WTC11 (cell line): ENCODE data around the gene FGFBP1. TPM values are rescaled to one million over a fixed set of nuclear protein-coding genes. Genes with fewer than 3 reads are reported as not detected.

Experiments
- ATAC-seq: fragments of 200-7000 bp; cut with Tn5 transposase; 2 replicates; pipeline ENCODE4 v1.10.0; 2021; ENCODE audit warnings: mild to moderate bottlenecking, moderate library complexity
- CTCF ChIA-PET: fragments of 300-600 bp; sonication (Branson Sonifier 250); formaldehyde crosslinking; loops from one replicate; lab custom pipeline; 2021; ENCODE audit warnings: antibody characterized with exemption; lab: Charles Lee
- POLR2A ChIA-PET: fragments of 350-600 bp; sonication (Branson Sonifier 250); formaldehyde crosslinking; loops from one replicate; lab custom pipeline; 2021; ENCODE audit warnings: antibody characterized with exemption; lab: Charles Lee
- DNase-seq: peaks from one replicate; pipeline ENCODE4 v3.0.0; 2021; ENCODE audit warnings: low spot score
- H3K27ac Mint-ChIP-seq: 2 replicates; pipeline ENCODE4 v1.8.0; 2021; ENCODE audit warnings: mixed read lengths
- H3K27me3 Mint-ChIP-seq: 2 replicates; pipeline ENCODE4 v1.8.0; 2021; ENCODE audit warnings: low read depth, mild to moderate bottlenecking, moderate library complexity, mixed read lengths
- H3K36me3 Mint-ChIP-seq: 2 replicates; pipeline ENCODE4 v1.8.0; 2021; ENCODE audit warnings: mixed read lengths
- H3K4me1 Mint-ChIP-seq: 2 replicates; pipeline ENCODE4 v1.8.0; 2022; ENCODE audit warnings: mixed read lengths
- H3K4me3 Mint-ChIP-seq: 2 replicates; pipeline ENCODE4 v1.8.0; 2021; ENCODE audit warnings: mild to moderate bottlenecking, moderate library complexity, mixed read lengths
- H3K9me3 Mint-ChIP-seq: 2 replicates; pipeline ENCODE4 v1.8.0; 2021; ENCODE audit warnings: mixed read lengths
- AFF4 ChIP-seq: sonication (generic); formaldehyde crosslinking; IDR thresholded peaks from 2 replicates; pipeline ENCODE4 v1.8.1; 2023; ENCODE audit warnings: mild to moderate bottlenecking, missing genetic modification reagents, borderline replicate concordance
- CBFB ChIP-seq: sonication (generic); formaldehyde crosslinking; IDR thresholded peaks from 2 replicates; pipeline ENCODE4 v1.8.1; 2022; ENCODE audit warnings: mild to moderate bottlenecking, low read depth, missing genetic modification reagents
- CREB1 ChIP-seq: sonication (generic); formaldehyde crosslinking; IDR thresholded peaks from 2 replicates; pipeline ENCODE4 v1.8.0; 2023; ENCODE audit warnings: mild to moderate bottlenecking, missing genetic modification reagents
- EMX1 ChIP-seq: fragments of 250-450 bp; sonication (Bioruptor Pico); IDR thresholded peaks from 2 replicates; pipeline ENCODE4 v1.8.0; 2021; ENCODE audit warnings: mild to moderate bottlenecking
- ESRRA ChIP-seq: sonication (generic); formaldehyde crosslinking; IDR thresholded peaks from 2 replicates; pipeline ENCODE4 v1.8.1; 2022; ENCODE audit warnings: mild to moderate bottlenecking, missing genetic modification reagents, borderline replicate concordance
- GABPB1 ChIP-seq: sonication (generic); formaldehyde crosslinking; IDR thresholded peaks from 2 replicates; pipeline ENCODE4 v1.8.1; 2023; ENCODE audit warnings: mild to moderate bottlenecking, missing genetic modification reagents
- GRHL2 ChIP-seq: fragments of 250-450 bp; sonication (Bioruptor Pico); IDR thresholded peaks from 2 replicates; pipeline ENCODE4 v1.8.0; 2022; ENCODE audit warnings: mild to moderate bottlenecking, moderate library complexity; ENCODE audit not compliant: insufficient replicate concordance, severe bottlenecking
- IRF1 ChIP-seq: sonication (generic); formaldehyde crosslinking; IDR thresholded peaks from 2 replicates; pipeline ENCODE4 v1.8.0; 2023; ENCODE audit warnings: missing genetic modification reagents
- IRF2 ChIP-seq: sonication (generic); formaldehyde crosslinking; IDR thresholded peaks from 2 replicates; pipeline ENCODE4 v1.8.0; 2022; ENCODE audit warnings: low read depth, missing genetic modification reagents, borderline replicate concordance
- KAT7 ChIP-seq: sonication (generic); formaldehyde crosslinking; IDR thresholded peaks from 2 replicates; pipeline ENCODE4 v1.8.1; 2023; ENCODE audit warnings: missing genetic modification reagents, mild to moderate bottlenecking, borderline replicate concordance
- NFE2L1 ChIP-seq: sonication (generic); formaldehyde crosslinking; IDR thresholded peaks from 2 replicates; pipeline ENCODE4 v1.8.1; 2023; ENCODE audit warnings: missing genetic modification reagents
- NR3C1 ChIP-seq: sonication (generic); formaldehyde crosslinking; conservative IDR thresholded peaks from 2 replicates; pipeline ENCODE4 v1.8.1; 2023; ENCODE audit warnings: low read depth, mild to moderate bottlenecking, missing genetic modification reagents
- PRRX2 ChIP-seq: fragments of 250-450 bp; sonication (Bioruptor Pico); IDR thresholded peaks from 2 replicates; pipeline ENCODE4 v1.8.0; 2021; ENCODE audit warnings: mild to moderate bottlenecking
- RELA ChIP-seq: sonication (generic); formaldehyde crosslinking; IDR thresholded peaks from 2 replicates; pipeline ENCODE4 v1.8.1; 2022; ENCODE audit warnings: missing genetic modification reagents, mild to moderate bottlenecking, borderline replicate concordance
- TP53 ChIP-seq: sonication (generic); formaldehyde crosslinking; IDR thresholded peaks from 2 replicates; pipeline ENCODE4 v1.8.1; 2023; ENCODE audit warnings: mild to moderate bottlenecking, missing genetic modification reagents
- ZNF138 ChIP-seq: sonication (generic); formaldehyde crosslinking; conservative IDR thresholded peaks from 2 replicates; pipeline ENCODE4 v1.8.1; 2022; ENCODE audit warnings: mild to moderate bottlenecking, moderate library complexity, missing genetic modification reagents
- ZNF263 ChIP-seq: sonication (generic); formaldehyde crosslinking; IDR thresholded peaks from 2 replicates; pipeline ENCODE4 v1.8.1; 2022; ENCODE audit warnings: low read depth, mild to moderate bottlenecking, moderate library complexity, missing genetic modification reagents
- ZNF317 ChIP-seq: sonication (generic); formaldehyde crosslinking; IDR thresholded peaks from 2 replicates; pipeline ENCODE4 v1.8.1; 2023; ENCODE audit warnings: low read depth, mild to moderate bottlenecking, moderate library complexity, missing genetic modification reagents, borderline replicate concordance
- ZNF396 ChIP-seq: fragments of 250-450 bp; sonication (Bioruptor Pico); IDR thresholded peaks from 2 replicates; pipeline ENCODE4 v1.8.0; 2021; ENCODE audit warnings: mild to moderate bottlenecking, moderate library complexity, borderline replicate concordance
- ZNF416 ChIP-seq: fragments of 250-450 bp; sonication (Bioruptor Pico); IDR thresholded peaks from 2 replicates; pipeline ENCODE4 v1.9.0; 2021; ENCODE audit warnings: mild to moderate bottlenecking, inconsistent platforms
- ZNF512 ChIP-seq: sonication (generic); formaldehyde crosslinking; IDR thresholded peaks from 2 replicates; pipeline ENCODE4 v1.8.1; 2022; ENCODE audit warnings: missing genetic modification reagents, borderline replicate concordance
- ZNF532 ChIP-seq: fragments of 250-450 bp; sonication (Bioruptor Pico); IDR thresholded peaks from 2 replicates; pipeline ENCODE4 v1.9.0; 2021; ENCODE audit warnings: mild to moderate bottlenecking, borderline replicate concordance
- ZNF671 ChIP-seq: fragments of 250-450 bp; sonication (Bioruptor Pico); IDR thresholded peaks from 2 replicates; pipeline ENCODE4 v1.8.0; 2021; ENCODE audit warnings: mild to moderate bottlenecking
- total RNA-seq: library from RNA; stranded (reverse); gene quantifications from 3 replicates; pipeline ENCODE4 v1.2.3, GENCODE V29; 2021

Gene FGFBP1
- total RNA-seq, 1 experiment from 2014 or later, result not detected

- TF ChIP-seq AFF4 (CRISPR knock-in tag), result no peak
- no peak for TF ChIP-seq ZNF396 (CRISPR knock-in tag)
- TF ChIP-seq RELA (CRISPR knock-in tag), result no peak
- TF ChIP-seq PRRX2, result no peak
Observed at GRCh38 chr4:15921592-15921932, 17.0 kb downstream of the FGFBP1 start (continued).

- peaks cover 9% of the 10 kb centered on the region for H3K27me3 Mint-ChIP-seq
- H3K36me3 Mint-ChIP-seq, result peaks cover 5% of the 10 kb centered on the region
- peaks cover 10% of the 10 kb centered on the region for H3K9me3 Mint-ChIP-seq
- ChIA-PET POLR2A (no interaction called here), CTCF (interaction anchor here (1.3 kb wide), 1 partner anchor 38 kb away, joined by 6 read pairs; no protein-coding TSS in a partner anchor)
- TF ChIP-seq ZNF512, result no peak
- TF ChIP-seq NR3C1 (CRISPR knock-in tag), result no peak
- no peak for TF ChIP-seq ZNF263 (CRISPR knock-in tag)
- no peak for TF ChIP-seq TP53
- no peak for TF ChIP-seq IRF2 (CRISPR knock-in tag)
- TF ChIP-seq ZNF317 (CRISPR knock-in tag), result no peak
- no peak for TF ChIP-seq ZNF532 (CRISPR knock-in tag)
- TF ChIP-seq ESRRA, result no peak
- no peak for TF ChIP-seq PRRX2
- TF ChIP-seq CBFB (CRISPR knock-in tag), result no peak
- TF ChIP-seq IRF1, result no peak
- TF ChIP-seq GRHL2 (CRISPR knock-in tag), result no peak
- TF ChIP-seq GABPB1 (CRISPR knock-in tag), result no peak
- TF ChIP-seq ZNF416, result no peak
- TF ChIP-seq ZNF138 (CRISPR knock-in tag), result no peak
- no peak for TF ChIP-seq ZNF671 (CRISPR knock-in tag)
- TF ChIP-seq CREB1 (CRISPR knock-in tag), result no peak
- TF ChIP-seq NFE2L1 (CRISPR knock-in tag), result no peak
- no peak for TF ChIP-seq EMX1
- no peak for TF ChIP-seq KAT7
- H3K27ac Mint-ChIP-seq, result no peak overlapping the region
- no peaks in the 10 kb centered on the region for H3K4me1 Mint-ChIP-seq
- no peak overlapping the region for H3K4me3 Mint-ChIP-seq
- DNase-seq (no peak), ATAC-seq (no peak)
Observed at GRCh38 chr4:15920723-15921591, 17.6 kb downstream of the FGFBP1 start.
